HepG2 (cell line): ENCODE measurements around the gene ZNF765. TPM values are rescaled to one million over a fixed set of nuclear protein-coding genes. Genes with fewer than 3 reads are reported as not detected.

Experiments
- ATAC-seq: fragments of 200-7000 bp; cut with Tn5 transposase; 3 replicates; pipeline ENCODE4 v1.9.1; 2020; ENCODE audit warnings: mild to moderate bottlenecking, moderate library complexity
- BruUV-seq: library from RNA; stranded (reverse); fragments of 400-500 nt; replicated peaks from 2 replicates; lab custom pipeline; 2021; lab: Mats Ljungman, UMichigan
- CTCF ChIA-PET: fragments of 300-600 bp; formaldehyde crosslinking; extraction: SDS; loops from one replicate; lab custom pipeline; 2021; ENCODE audit warnings: low total read pairs, inconsistent platforms, low intra/inter-chr PET ratio; lab: Yijun Ruan, JAX
- POLR2A ChIA-PET: fragments of 350-600 bp; sonication (Branson Sonifier 250); formaldehyde crosslinking; loops from one replicate; lab custom pipeline; 2020; ENCODE audit warnings: antibody characterized with exemption, inconsistent platforms; lab: Yijun Ruan, JAX
- DNase-seq: peaks from one replicate; pipeline ENCODE4 v3.0.0-alpha.2; 2015; ENCODE audit warnings: low spot score
- FAIRE-seq: peaks from 3 replicates; lab custom pipeline; 2011; peaks lifted over from hg19 to GRCh38; lab: Jason Lieb, UNC
- H2AFZ ChIP-seq: one replicate; pipeline ENCODE4 v1.6.1; 2011; ENCODE audit warnings: low read length, inconsistent platforms
- H3K27ac ChIP-seq: fragments of 300-600 bp; 3 replicates; pipeline ENCODE4 v1.8.0; 2011; ENCODE audit warnings: mixed run types, mild to moderate bottlenecking, mixed read lengths, low read length, inconsistent platforms; ENCODE audit not compliant: insufficient read depth; ENCODE audit errors: extremely low read length
- H3K27me3 ChIP-seq, 2 experiments: fragments of 200-600 bp in 1 of 2; 2 replicates in 1 of 2; 3 replicates in 1 of 2; pipeline versions ENCODE4 v1.6.0 to v1.8.0; 2011; ENCODE audit warnings: low read length in 2 of 2, mild to moderate bottlenecking in 2 of 2, moderate library complexity in 2 of 2, inconsistent platforms in 1 of 2; ENCODE audit not compliant: insufficient read depth in 2 of 2, control insufficient read depth in 1 of 2
- H3K36me3 ChIP-seq, 2 experiments: fragments of 200-600 bp in 1 of 2; replicated peaks in 1 of 2; 2 replicates in 1 of 2; 3 replicates in 1 of 2; pipeline versions ENCODE4 v1.5.1 to v1.8.0; 2011; ENCODE audit warnings: low read length in 2 of 2, inconsistent platforms in 1 of 2; ENCODE audit not compliant: insufficient read depth in 2 of 2, control insufficient read depth in 1 of 2
- H3K4me1 ChIP-seq: 2 replicates; pipeline ENCODE4 v1.5.1; 2012; ENCODE audit warnings: low read length, inconsistent platforms; ENCODE audit not compliant: insufficient read depth
- H3K4me2 ChIP-seq: 2 replicates; pipeline ENCODE4 v1.6.0; 2011; ENCODE audit warnings: low read depth, low read length, inconsistent platforms
- H3K4me3 ChIP-seq, 3 experiments: fragments of 200-600 bp in 1 of 3; sonication (generic), shearing (Covaris generic) in 1 of 3; replicated peaks in 1 of 3; 2 replicates each; pipeline ENCODE4 v1.5.1; 2011 to 2016; ENCODE audit warnings: low read length in 3 of 3, inconsistent platforms in 2 of 3, low read depth in 2 of 3, mild to moderate bottlenecking in 2 of 3, control low read depth in 1 of 3, mixed read lengths in 1 of 3; ENCODE audit not compliant: insufficient read depth in 1 of 3
- H3K79me2 ChIP-seq: one replicate; pipeline ENCODE4 v1.6.1; 2011; ENCODE audit warnings: low read length, inconsistent platforms; ENCODE audit not compliant: insufficient read depth
- H3K9ac ChIP-seq: 2 replicates; pipeline ENCODE4 v1.6.0; 2011; ENCODE audit warnings: mild to moderate bottlenecking, low read depth, low read length, inconsistent platforms; ENCODE audit not compliant: insufficient read depth
- H3K9me3 ChIP-seq: 2 replicates; pipeline ENCODE4 v1.5.1; 2012; ENCODE audit warnings: mild to moderate bottlenecking, low read length
- H4K20me1 ChIP-seq: 2 replicates; pipeline ENCODE4 v1.6.0; 2011; ENCODE audit warnings: inconsistent platforms, mild to moderate bottlenecking, low read length, moderate library complexity; ENCODE audit not compliant: insufficient read depth
- ELF1 ChIP-seq: sonication (generic); formaldehyde crosslinking; IDR thresholded peaks from 2 replicates; pipeline ENCODE4 v1.4.0; 2020; ENCODE audit warnings: missing genetic modification reagents
- EZH2 ChIP-seq: conservative IDR thresholded peaks from 2 replicates; pipeline ENCODE4 v1.6.1; 2012; ENCODE audit warnings: mild to moderate bottlenecking, low read depth, low read length, moderate library complexity
- GABPB1 ChIP-seq: IDR thresholded peaks from 2 replicates; pipeline ENCODE4 v1.6.1; 2016; ENCODE audit warnings: mild to moderate bottlenecking, missing genetic modification reagents, moderate library complexity, missing compliant biosample characterization
- HDAC1 ChIP-seq: sonication (generic); formaldehyde crosslinking; IDR thresholded peaks from 2 replicates; pipeline ENCODE4 v1.5.1; 2020; ENCODE audit warnings: mild to moderate bottlenecking, missing genetic modification reagents
- POLR2A ChIP-seq, 2 experiments: IDR thresholded peaks; 2 replicates each; pipeline ENCODE4 v1.6.1; 2011; ENCODE audit warnings: low read depth in 2 of 2, low read length in 2 of 2, mild to moderate bottlenecking in 1 of 2, moderate library complexity in 1 of 2; ENCODE audit not compliant: insufficient read depth in 1 of 2
- POLR2AphosphoS5 ChIP-seq: IDR thresholded peaks from 2 replicates; pipeline ENCODE4 v1.6.1; 2012; ENCODE audit warnings: low read depth, low read length
- RBFOX2 ChIP-seq: fragments of 200-400 bp; formaldehyde crosslinking; IDR thresholded peaks from 2 replicates; pipeline ENCODE4 v1.6.1; 2017; ENCODE audit warnings: low read depth, mild to moderate bottlenecking, low read length
- STAG1 ChIP-seq: sonication (generic); formaldehyde crosslinking; IDR thresholded peaks from 2 replicates; pipeline ENCODE4 v1.4.0; 2020; ENCODE audit warnings: missing genetic modification reagents
- TAF1 ChIP-seq: sonication (generic); formaldehyde crosslinking; IDR thresholded peaks from 2 replicates; pipeline ENCODE4 v1.4.0; 2020; ENCODE audit warnings: missing genetic modification reagents
- ZFX ChIP-seq: sonication (generic); formaldehyde crosslinking; IDR thresholded peaks from 2 replicates; pipeline ENCODE4 v1.4.0; 2020; ENCODE audit warnings: mild to moderate bottlenecking, low read depth, missing genetic modification reagents, moderate library complexity
- ZFY ChIP-seq: sonication (generic); formaldehyde crosslinking; IDR thresholded peaks from 2 replicates; pipeline ENCODE4 v1.4.0; 2020; ENCODE audit warnings: missing genetic modification reagents
- ZNF274 ChIP-seq: sonication (generic); formaldehyde crosslinking; IDR thresholded peaks from 2 replicates; pipeline ENCODE4 v1.5.1; 2020; ENCODE audit warnings: mild to moderate bottlenecking, missing genetic modification reagents
- ZNF770 ChIP-seq: sonication (generic); formaldehyde crosslinking; IDR thresholded peaks from 2 replicates; pipeline ENCODE4 v1.5.0; 2020; ENCODE audit warnings: mild to moderate bottlenecking, missing genetic modification reagents
- WGBS: methylation state at CpG from one replicate; pipeline ENCODE4 v1.1.6; 2017; ENCODE audit warnings: low lambda C conversion rate; 5-methylcytosine and 5-hydroxymethylcytosine counted together
- in situ Hi-C: cut with HindIII; loops from 2 replicates; pipeline ENCODE4 v1.10.0; 2017; ENCODE audit warnings: low pct_unique_long_range_greater_than_20kb; ENCODE audit not compliant: extremely low pct_ligation_motif_present
- intact Hi-C: fragments of 100-400 bp; cut with micrococcal nuclease; formaldehyde crosslinking; loops from one replicate; pipeline ENCODE4 v1.10.0; 2022; ENCODE audit not compliant: unreplicated experiment
- polyA plus RNA-seq, 8 experiments: library from polyadenylated mRNA; depleted of rRNA in 3 of 8; stranded (reverse) in 7 of 8; unstranded in 1 of 8; fragments of >200 nt; fragmentation: Illumina TruSeq in 4 of 8; extraction: Trizol in 4 of 8; gene quantifications; 2 replicates each; pipeline versions ENCODE4 v1.2.1 to v1.2.3, GENCODE V29; 2011 to 2016; ENCODE audit warnings: low read depth in 4 of 8, missing spikeins in 1 of 8, mixed read lengths in 1 of 8; ENCODE audit not compliant: insufficient read depth in 1 of 8
- total RNA-seq, 5 experiments: library from RNA; depleted of rRNA; stranded (reverse); fragments of >200 nt; fragmentation: Illumina TruSeq; extraction: Trizol; gene quantifications; 2 replicates each; pipeline ENCODE4 v1.2.3, GENCODE V29; 2016; ENCODE audit warnings: low read depth in 1 of 5
- TF ChIP-seq, protein P1 (sequence below): sonication (generic); formaldehyde crosslinking; IDR thresholded peaks from 2 replicates; pipeline ENCODE4 v1.5.0; 2020; ENCODE audit warnings: mild to moderate bottlenecking, missing genetic modification reagents, borderline replicate concordance
- TF ChIP-seq, protein P2 (sequence below): sonication (generic); formaldehyde crosslinking; IDR thresholded peaks from 2 replicates; pipeline ENCODE4 v1.5.0; 2020; ENCODE audit warnings: mild to moderate bottlenecking, missing genetic modification reagents, moderate library complexity
- TF ChIP-seq, protein P3 (sequence below): IDR thresholded peaks from 2 replicates; pipeline ENCODE4 v1.6.1; 2016; ENCODE audit warnings: missing genetic modification reagents, missing compliant biosample characterization

The ZNF765 gene
- total and polyA plus RNA-seq, 2 of the 13 experiments (the other 11 are each of a cell fraction or from before 2014, with no cell fraction given) = 5.0 to 14.5 TPM

DNA sequence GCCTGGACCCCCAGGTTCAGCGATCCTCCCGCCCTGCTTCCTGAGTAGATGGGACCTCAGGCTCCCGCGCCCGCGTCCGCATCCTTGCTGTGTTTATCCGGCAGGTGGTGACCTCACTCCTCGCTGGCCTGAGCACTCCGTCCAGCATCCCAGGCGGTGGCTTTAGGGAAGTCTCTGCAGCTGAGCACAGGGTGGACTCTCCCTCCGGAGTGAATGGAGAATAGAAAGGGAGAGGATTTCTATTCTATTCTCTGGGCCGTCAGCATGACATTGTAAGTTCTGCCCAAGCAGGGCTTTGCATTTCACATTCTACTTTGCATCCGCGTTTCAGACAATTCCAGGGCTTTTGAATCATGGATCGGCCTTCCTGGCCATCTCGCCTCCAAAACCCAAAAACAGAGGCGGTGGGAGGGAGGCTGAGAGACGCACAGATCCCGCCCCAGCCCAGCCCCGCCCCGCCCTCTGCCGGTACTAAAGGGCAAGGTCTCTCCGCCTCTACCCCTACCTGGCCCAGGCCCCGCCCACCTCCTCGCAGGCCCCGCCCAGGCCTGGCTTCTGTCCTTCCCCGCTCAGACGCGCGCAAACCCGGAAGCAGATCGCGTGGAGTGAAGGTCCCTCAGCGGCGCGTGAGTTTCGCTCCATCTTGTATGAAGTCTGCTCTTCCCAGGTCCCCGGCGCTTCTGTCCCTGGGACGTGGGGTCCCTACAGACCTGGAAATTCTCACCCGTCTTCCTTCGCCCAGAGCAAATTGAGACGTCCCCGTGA, 29.6 kb upstream of the ZNF765 start, which contains the start of gene ZNF525:
Gene ZNF525 (plus strand): TSS at position 572 of the 765 bp plus-strand sequence. CDS start 6,577 bp downstream, outside the sequence.
- H4K20me1 ChIP-seq = no peaks in the 10 kb centered on the region
- CTCF ChIA-PET = no interaction called here
- no peaks in the 10 kb centered on the region for H3K79me2 ChIP-seq
- peak within 1 kb of the TSS; percentile 41 to 63 (median 57); a peak in 5 of 6 replicates for H3K4me3 ChIP-seq
- H3K4me1 ChIP-seq = no peaks in the 10 kb centered on the region
- no peaks in the 10 kb centered on the region for H3K27me3 ChIP-seq
- POLR2A ChIA-PET = no interaction called here
- in situ Hi-C loops (loop anchor here (5.0 kb wide), 1 partner anchor 673 kb away; no protein-coding TSS in a partner anchor), intact Hi-C loops (no loop called here)
- H3K36me3 ChIP-seq = no peaks in the 10 kb centered on the region
- H3K27ac ChIP-seq = peak within 1 kb of the TSS; percentile 38
- H2AFZ ChIP-seq = no peak within 1 kb of the TSS
- peak within 1 kb of the TSS; percentile 71 for H3K4me2 ChIP-seq
- H3K9ac ChIP-seq = peak within 1 kb of the TSS; percentile 67
- no peak for FAIRE-seq
- peak; percentile 71 for DNase-seq
- no TSS peak for BruUV-seq
- ATAC-seq = peak; percentile 98
- 29% methylated on average over 32 of the region's 45 CpGs for WGBS
- H3K9me3 ChIP-seq = no peaks in the 10 kb centered on the region
- TF ChIP-seq ZFY (CRISPR knock-in tag) (peak; percentile 18; the same call in 1 of the 2 replicates), TAF1 (CRISPR knock-in tag) (peak; percentile 26; the same call in 1 of the 2 replicates), GABPB1 (CRISPR knock-in tag) (peak; percentile 73), EZH2 (no peak), POLR2AphosphoS5 (peak; percentile 71), ELF1 (peak; percentile 87), RBFOX2 (peak; percentile 51; the same call in 1 of the 2 replicates), POLR2A (IDR thresholded peaks at IDR 0.05; ENCODE audit: insufficient read depth in 1 of 2, low read depth in 2 of 2, low read length in 2 of 2) (peak; percentile 61 to 78), ZFX (CRISPR knock-in tag) (peak; percentile 17; the same call in 1 of the 2 replicates), ZNF274 (CRISPR knock-in tag) (no peak), HDAC1 (CRISPR knock-in tag) (peak; percentile 24; the same call in 1 of the 2 replicates), STAG1 (CRISPR knock-in tag) (0 out of 2 replicates have a peak, but pooled peaks have one; percentile 6), ZNF770 (CRISPR knock-in tag) (no peak)
- TF ChIP-seq, protein P1, sequence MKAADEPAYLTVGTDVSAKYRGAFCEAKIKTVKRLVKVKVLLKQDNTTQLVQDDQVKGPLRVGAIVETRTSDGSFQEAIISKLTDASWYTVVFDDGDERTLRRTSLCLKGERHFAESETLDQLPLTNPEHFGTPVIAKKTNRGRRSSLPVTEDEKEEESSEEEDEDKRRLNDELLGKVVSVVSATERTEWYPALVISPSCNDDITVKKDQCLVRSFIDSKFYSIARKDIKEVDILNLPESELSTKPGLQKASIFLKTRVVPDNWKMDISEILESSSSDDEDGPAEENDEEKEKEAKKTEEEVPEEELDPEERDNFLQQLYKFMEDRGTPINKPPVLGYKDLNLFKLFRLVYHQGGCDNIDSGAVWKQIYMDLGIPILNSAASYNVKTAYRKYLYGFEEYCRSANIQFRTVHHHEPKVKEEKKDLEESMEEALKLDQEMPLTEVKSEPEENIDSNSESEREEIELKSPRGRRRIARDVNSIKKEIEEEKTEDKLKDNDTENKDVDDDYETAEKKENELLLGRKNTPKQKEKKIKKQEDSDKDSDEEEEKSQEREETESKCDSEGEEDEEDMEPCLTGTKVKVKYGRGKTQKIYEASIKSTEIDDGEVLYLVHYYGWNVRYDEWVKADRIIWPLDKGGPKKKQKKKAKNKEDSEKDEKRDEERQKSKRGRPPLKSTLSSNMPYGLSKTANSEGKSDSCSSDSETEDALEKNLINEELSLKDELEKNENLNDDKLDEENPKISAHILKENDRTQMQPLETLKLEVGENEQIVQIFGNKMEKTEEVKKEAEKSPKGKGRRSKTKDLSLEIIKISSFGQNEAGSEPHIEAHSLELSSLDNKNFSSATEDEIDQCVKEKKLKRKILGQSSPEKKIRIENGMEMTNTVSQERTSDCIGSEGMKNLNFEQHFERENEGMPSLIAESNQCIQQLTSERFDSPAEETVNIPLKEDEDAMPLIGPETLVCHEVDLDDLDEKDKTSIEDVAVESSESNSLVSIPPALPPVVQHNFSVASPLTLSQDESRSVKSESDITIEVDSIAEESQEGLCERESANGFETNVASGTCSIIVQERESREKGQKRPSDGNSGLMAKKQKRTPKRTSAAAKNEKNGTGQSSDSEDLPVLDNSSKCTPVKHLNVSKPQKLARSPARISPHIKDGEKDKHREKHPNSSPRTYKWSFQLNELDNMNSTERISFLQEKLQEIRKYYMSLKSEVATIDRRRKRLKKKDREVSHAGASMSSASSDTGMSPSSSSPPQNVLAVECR (CRISPR knock-in tag) = peak; percentile 51; the same call in 1 of the 2 replicates
- TF ChIP-seq, protein P2, sequence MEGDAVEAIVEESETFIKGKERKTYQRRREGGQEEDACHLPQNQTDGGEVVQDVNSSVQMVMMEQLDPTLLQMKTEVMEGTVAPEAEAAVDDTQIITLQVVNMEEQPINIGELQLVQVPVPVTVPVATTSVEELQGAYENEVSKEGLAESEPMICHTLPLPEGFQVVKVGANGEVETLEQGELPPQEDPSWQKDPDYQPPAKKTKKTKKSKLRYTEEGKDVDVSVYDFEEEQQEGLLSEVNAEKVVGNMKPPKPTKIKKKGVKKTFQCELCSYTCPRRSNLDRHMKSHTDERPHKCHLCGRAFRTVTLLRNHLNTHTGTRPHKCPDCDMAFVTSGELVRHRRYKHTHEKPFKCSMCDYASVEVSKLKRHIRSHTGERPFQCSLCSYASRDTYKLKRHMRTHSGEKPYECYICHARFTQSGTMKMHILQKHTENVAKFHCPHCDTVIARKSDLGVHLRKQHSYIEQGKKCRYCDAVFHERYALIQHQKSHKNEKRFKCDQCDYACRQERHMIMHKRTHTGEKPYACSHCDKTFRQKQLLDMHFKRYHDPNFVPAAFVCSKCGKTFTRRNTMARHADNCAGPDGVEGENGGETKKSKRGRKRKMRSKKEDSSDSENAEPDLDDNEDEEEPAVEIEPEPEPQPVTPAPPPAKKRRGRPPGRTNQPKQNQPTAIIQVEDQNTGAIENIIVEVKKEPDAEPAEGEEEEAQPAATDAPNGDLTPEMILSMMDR = peak; percentile 22; the same call in 1 of the 2 replicates
- TF ChIP-seq, protein P3, sequence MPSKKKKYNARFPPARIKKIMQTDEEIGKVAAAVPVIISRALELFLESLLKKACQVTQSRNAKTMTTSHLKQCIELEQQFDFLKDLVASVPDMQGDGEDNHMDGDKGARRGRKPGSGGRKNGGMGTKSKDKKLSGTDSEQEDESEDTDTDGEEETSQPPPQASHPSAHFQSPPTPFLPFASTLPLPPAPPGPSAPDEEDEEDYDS (CRISPR knock-in tag) = peak; percentile 57
